SKM-1 (cell line): ENCODE measurements around the gene SEMA5A.

ENCODE experiments used
- DNase-seq: peaks from one replicate; lab custom pipeline; 2025; ENCODE audit not compliant: unreplicated experiment; lab: John Stamatoyannopoulos, UW

The SEMA5A gene

GRCh38 chr5:9284781-9285307, 261.0 kb downstream of the SEMA5A start:
- DNase-seq, result no peak

- DNase-seq, result no peak
Measured at GRCh38 chr5:9284272-9284671, 261.6 kb downstream of the SEMA5A start.

- DNase-seq, result no peak
Measured at GRCh38 chr5:9283473-9283872, 262.4 kb downstream of the SEMA5A start.

GRCh38 chr5:9283021-9283420, 262.9 kb downstream of the SEMA5A start:
- DNase-seq, result no peak

GRCh38 chr5:9282211-9282610, 263.7 kb downstream of the SEMA5A start:
- DNase-seq, result no peak

GRCh38 chr5:9279774-9280173, 266.1 kb downstream of the SEMA5A start:
- no peak for DNase-seq

GRCh38 chr5:9278921-9279603, 266.8 kb downstream of the SEMA5A start:
- DNase-seq, result no peak

GRCh38 chr5:9269014-9269413, 276.9 kb downstream of the SEMA5A start:
- DNase-seq, result no peak

GRCh38 chr5:9268226-9268625, 277.6 kb downstream of the SEMA5A start:
- DNase-seq, result no peak

- DNase-seq, result no peak
Measured at GRCh38 chr5:9265441-9266287, 280.2 kb downstream of the SEMA5A start.

- no peak for DNase-seq
Measured at GRCh38 chr5:9264301-9264700, 281.6 kb downstream of the SEMA5A start.

- no peak for DNase-seq
Measured at GRCh38 chr5:9263656-9264055, 282.2 kb downstream of the SEMA5A start.

- DNase-seq, result no peak
Measured at GRCh38 chr5:9251379-9251980, 294.4 kb downstream of the SEMA5A start.

GRCh38 chr5:9249231-9249630, 296.6 kb downstream of the SEMA5A start:
- no peak for DNase-seq

GRCh38 chr5:9245071-9245470, 300.8 kb downstream of the SEMA5A start:
- DNase-seq, result no peak

GRCh38 chr5:9244417-9244816, 301.5 kb downstream of the SEMA5A start:
- DNase-seq, result no peak

GRCh38 chr5:9241479-9242305, 304.2 kb downstream of the SEMA5A start:
- DNase-seq, result no peak

- no peak for DNase-seq
Measured at GRCh38 chr5:9240431-9240830, 305.4 kb downstream of the SEMA5A start.

GRCh38 chr5:9239626-9240025, 306.2 kb downstream of the SEMA5A start:
- DNase-seq, result no peak

GRCh38 chr5:9239071-9239470, 306.8 kb downstream of the SEMA5A start:
- DNase-seq, result no peak

- no peak for DNase-seq
Measured at GRCh38 chr5:9233712-9234111, 312.2 kb downstream of the SEMA5A start.
